GM19455 (cell line): ENCODE data around the gene KRT34.

ENCODE experiments used
- ATAC-seq: cut with Tn5 transposase; IDR thresholded peaks from one replicate; pipeline ENCODE4 v1.9.1; 2021; ENCODE audit not compliant: unreplicated experiment

The KRT34 gene

DNA sequence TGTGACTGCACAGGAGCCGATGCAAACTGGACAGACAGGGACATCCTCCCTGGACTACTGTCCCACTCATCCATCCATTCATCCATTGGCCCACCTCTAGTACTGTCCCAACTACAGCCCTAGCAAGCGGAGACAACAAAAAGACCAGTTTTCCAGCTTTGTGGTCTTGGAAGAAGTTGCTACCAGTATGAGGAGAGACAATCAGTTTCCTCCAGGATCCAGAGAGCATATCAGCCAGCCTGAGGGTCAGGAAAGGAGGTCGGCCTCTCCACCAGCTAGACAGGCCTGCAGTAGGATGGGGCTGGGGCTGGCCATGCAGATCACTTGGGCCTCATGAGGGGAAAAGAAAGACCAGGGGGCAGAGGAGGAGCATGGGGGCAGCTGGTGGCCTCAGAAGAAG, 48.3 kb downstream of the KRT34 start:
- ATAC-seq, result no peak

DNA sequence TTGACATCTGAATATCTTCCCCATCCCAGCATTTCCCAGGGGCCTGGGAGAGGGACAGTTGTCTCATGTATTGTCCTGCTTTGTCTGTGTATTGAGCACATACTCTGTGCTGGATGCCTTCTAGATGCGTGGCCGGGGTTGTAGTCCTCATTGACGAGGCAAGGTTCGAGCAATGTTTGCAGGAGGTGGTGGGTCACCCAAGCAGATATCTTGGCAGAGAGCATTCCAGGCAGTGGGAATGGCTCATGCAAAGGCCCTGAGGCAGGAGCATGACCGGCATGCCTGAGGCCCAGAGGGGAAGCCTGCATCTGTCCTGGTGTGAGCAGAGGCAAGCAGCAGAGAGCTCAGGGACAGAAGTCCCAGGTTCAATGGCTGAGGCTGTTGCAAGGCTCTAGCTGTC, 49.0 kb downstream of the KRT34 start:
- no peak for ATAC-seq

DNA sequence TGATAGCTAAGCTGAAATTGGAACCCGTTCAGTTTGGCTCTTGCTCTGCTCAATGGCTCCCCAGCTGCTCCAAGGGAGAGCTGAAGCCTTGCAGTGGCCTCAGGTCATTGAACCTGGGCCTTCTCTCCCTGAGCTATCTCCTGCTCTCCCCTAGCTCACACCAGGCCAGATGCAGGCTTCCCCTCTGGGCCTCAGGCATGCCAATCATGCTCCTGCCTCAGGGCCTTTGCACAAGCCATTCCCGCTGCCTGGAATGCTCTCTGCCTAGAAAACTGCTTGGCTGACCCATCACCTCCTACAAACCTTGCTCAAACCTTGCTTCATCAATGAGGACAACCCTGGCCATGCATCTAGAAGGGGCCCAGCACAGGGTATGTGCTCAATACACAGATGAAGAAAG, 49.9 kb downstream of the KRT34 start:
- no peak for ATAC-seq

- ATAC-seq, result no peak
Measured at GRCh38 chr17:41331606-41332005, 50.5 kb downstream of the KRT34 start.

DNA sequence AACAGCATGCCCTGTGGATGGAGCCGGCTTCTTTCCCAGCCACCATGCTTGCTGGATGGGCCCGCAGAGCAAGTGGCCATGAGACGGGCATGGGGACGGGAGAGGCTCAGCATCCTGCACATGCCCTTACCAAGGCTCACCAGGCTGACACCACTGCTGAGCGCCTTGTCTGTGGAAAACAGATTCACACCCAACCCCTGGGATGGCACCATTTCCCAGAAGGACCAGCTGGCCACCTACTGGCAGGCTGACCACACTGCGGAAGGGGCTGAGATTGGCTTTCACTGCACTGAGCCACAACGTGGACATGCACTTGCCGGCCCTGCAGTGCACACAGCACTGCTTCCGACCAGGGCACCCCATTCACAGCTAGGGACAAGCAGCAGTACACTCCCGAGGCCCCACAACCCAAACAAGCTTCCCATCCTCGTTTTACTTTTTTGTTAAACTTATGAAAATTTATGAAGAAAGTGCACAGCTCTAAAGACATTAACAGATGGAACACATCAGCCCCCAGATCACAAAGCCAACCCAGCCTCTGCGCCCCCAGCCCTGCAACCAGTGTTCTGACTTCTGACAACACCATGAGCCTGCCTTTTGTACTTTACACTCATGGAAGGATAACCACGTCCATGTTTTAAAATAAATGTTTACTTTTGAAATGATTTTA, 52.7 kb downstream of the KRT34 start:
- ATAC-seq, result no peak

GRCh38 chr17:41328207-41328606, 53.9 kb downstream of the KRT34 start:
- ATAC-seq, result no peak
